GM23338 (cell line): ENCODE measurements around the gene SPATA2L. TPM values are rescaled to one million over a fixed set of nuclear protein-coding genes. Genes with fewer than 3 reads are reported as not detected.

Source experiments
- ATAC-seq: fragments of 200-7000 bp; cut with Tn5 transposase; 3 replicates; pipeline ENCODE4 v1.9.1; 2020
- DNase-seq: peaks from one replicate; pipeline ENCODE4 v3.0.0-alpha.2; 2015; ENCODE audit warnings: low spot score
- H2AFZ ChIP-seq: fragments of 200-600 bp; sonication (generic); 2 replicates; pipeline ENCODE4 v1.8.0; 2016; ENCODE audit warnings: antibody characterized with exemption, mild to moderate bottlenecking, moderate library complexity
- H3F3A ChIP-seq: fragments of 200-600 bp; sonication (generic); replicated peaks from 2 replicates; pipeline ENCODE4 v1.8.0; 2017; ENCODE audit warnings: antibody characterized with exemption, mixed run types, low read depth
- H3K27ac ChIP-seq: fragments of 200-600 bp; sonication (generic); 2 replicates; pipeline ENCODE4 v1.6.1; 2016; ENCODE audit warnings: low read depth
- H3K27me3 ChIP-seq: fragments of 200-600 bp; sonication (generic); 2 replicates; pipeline ENCODE4 v1.8.0; 2016; ENCODE audit warnings: mild to moderate bottlenecking, mixed run types, moderate library complexity; ENCODE audit not compliant: insufficient read depth
- H3K36me3 ChIP-seq: fragments of 200-600 bp; sonication (generic); 2 replicates; pipeline ENCODE4 v1.8.0; 2016; ENCODE audit warnings: mild to moderate bottlenecking; ENCODE audit not compliant: insufficient read depth
- H3K4me1 ChIP-seq: fragments of 200-600 bp; sonication (generic); 2 replicates; pipeline ENCODE4 v1.8.0; 2016; ENCODE audit warnings: mild to moderate bottlenecking, moderate library complexity; ENCODE audit not compliant: insufficient read depth
- H3K4me2 ChIP-seq: fragments of 200-600 bp; sonication (generic); 2 replicates; pipeline ENCODE4 v1.7.1; 2017; ENCODE audit warnings: mixed run types
- H3K4me3 ChIP-seq: fragments of 200-600 bp; sonication (generic); 2 replicates; pipeline ENCODE4 v1.6.1; 2016; ENCODE audit warnings: mixed run types
- H3K79me2 ChIP-seq: fragments of 200-600 bp; sonication (generic); replicated peaks from 2 replicates; pipeline ENCODE4 v1.8.0; 2017; ENCODE audit warnings: mild to moderate bottlenecking; ENCODE audit not compliant: insufficient read depth
- H3K9me2 ChIP-seq: fragments of 200-600 bp; sonication (generic); 2 replicates; pipeline ENCODE4 v1.8.0; 2017; ENCODE audit not compliant: insufficient read depth
- H4K20me1 ChIP-seq: fragments of 200-600 bp; sonication (generic); replicated peaks from 2 replicates; pipeline ENCODE4 v1.8.0; 2017; ENCODE audit warnings: mild to moderate bottlenecking; ENCODE audit not compliant: insufficient read depth
- H3K27ac Mint-ChIP-seq: 2 replicates; pipeline ENCODE4 v1.8.0; 2020; ENCODE audit warnings: inconsistent platforms, mild to moderate bottlenecking, moderate library complexity, mixed read lengths
- H3K27me3 Mint-ChIP-seq: 3 replicates; pipeline ENCODE4 v1.8.0; 2022; ENCODE audit warnings: low read depth, mild to moderate bottlenecking, moderate library complexity, mixed read lengths, inconsistent platforms; ENCODE audit not compliant: insufficient read depth, poor library complexity
- H3K36me3 Mint-ChIP-seq: 3 replicates; pipeline ENCODE4 v1.8.0; 2021; ENCODE audit warnings: low read depth, mild to moderate bottlenecking, inconsistent platforms, moderate library complexity, mixed read lengths
- H3K4me1 Mint-ChIP-seq: 3 replicates; pipeline ENCODE4 v1.8.0; 2020; ENCODE audit warnings: mild to moderate bottlenecking, inconsistent platforms, mixed read lengths
- H3K4me3 Mint-ChIP-seq: 3 replicates; pipeline ENCODE4 v1.8.0; 2021; ENCODE audit warnings: moderate library complexity, mild to moderate bottlenecking, inconsistent platforms, mixed read lengths
- H3K9me3 Mint-ChIP-seq: 3 replicates; pipeline ENCODE4 v1.8.0; 2020; ENCODE audit warnings: moderate library complexity, mild to moderate bottlenecking, inconsistent platforms, mixed read lengths
- CREB1 ChIP-seq: fragments of 250-450 bp; sonication (Bioruptor Pico); IDR thresholded peaks from 2 replicates; pipeline ENCODE4 v1.5.0; 2020; ENCODE audit warnings: low read depth, mild to moderate bottlenecking, moderate library complexity
- EZH2 ChIP-seq: fragments of 200-600 bp; sonication (generic); IDR thresholded peaks from one replicate; pipeline ENCODE4 v1.8.0; 2017; ENCODE audit warnings: antibody characterized with exemption, mild to moderate bottlenecking, low read depth; ENCODE audit not compliant: unreplicated experiment
- EZH2phosphoT487 ChIP-seq: fragments of 200-600 bp; sonication (generic); IDR thresholded peaks from one replicate; pipeline ENCODE4 v1.8.1; 2018; ENCODE audit warnings: antibody characterized with exemption; ENCODE audit not compliant: unreplicated experiment
- JUNB ChIP-seq: IDR thresholded peaks from one replicate; pipeline ENCODE4 v1.6.1; 2016; ENCODE audit warnings: antibody characterized with exemption; ENCODE audit not compliant: unreplicated experiment
- NANOG ChIP-seq: IDR thresholded peaks from 2 replicates; pipeline ENCODE4 v1.6.1; 2016; ENCODE audit warnings: antibody characterized with exemption, borderline replicate concordance
- POLR2AphosphoS5 ChIP-seq: IDR thresholded peaks from 2 replicates; pipeline ENCODE4 v1.6.1; 2016; ENCODE audit warnings: antibody characterized with exemption, low read depth
- STAT1 ChIP-seq: IDR thresholded peaks from one replicate; pipeline ENCODE4 v1.6.1; 2016; ENCODE audit warnings: antibody characterized with exemption; ENCODE audit not compliant: unreplicated experiment
- ZNF331 ChIP-seq: fragments of 250-450 bp; sonication (Bioruptor Pico); IDR thresholded peaks from 2 replicates; pipeline ENCODE4 v1.5.0; 2020; ENCODE audit warnings: low read depth, mild to moderate bottlenecking, moderate library complexity
- polyA plus RNA-seq: library from polyadenylated mRNA; unstranded; fragments of >200 nt; fragmentation: Nextera tagmentation; extraction: Ambion mirVana; gene quantifications from 2 replicates; pipeline ENCODE4 v1.2.1, GENCODE V29; 2016
- total RNA-seq: library from RNA; depleted of rRNA; stranded (reverse); fragments of >200 nt; shearing (Covaris generic); gene quantifications from 2 replicates; pipeline ENCODE4 v1.2.3, GENCODE V29; 2014
- TF ChIP-seq, protein P1 (sequence below), 2 experiments: fragments of 200-600 bp in 1 of 2; sonication (generic) in 1 of 2; conservative IDR thresholded peaks; 2 replicates each; pipeline versions ENCODE4 v1.5.1 to v1.6.1; 2016 to 2017; ENCODE audit warnings: antibody characterized with exemption in 2 of 2, low read depth in 2 of 2, mild to moderate bottlenecking in 2 of 2, moderate library complexity in 1 of 2
- TF ChIP-seq, protein P2 (sequence below): IDR thresholded peaks from 2 replicates; pipeline ENCODE4 v1.6.1; 2016; ENCODE audit warnings: antibody characterized with exemption
- TF ChIP-seq, protein P3 (sequence below): fragments of 250-450 bp; sonication (Bioruptor Pico); IDR thresholded peaks from 2 replicates; pipeline ENCODE4 v1.5.0; 2020; ENCODE audit warnings: mild to moderate bottlenecking, moderate library complexity
- TF ChIP-seq, protein P4 (sequence below): IDR thresholded peaks from one replicate; pipeline ENCODE4 v1.6.1; 2018; ENCODE audit warnings: antibody characterized with exemption; ENCODE audit not compliant: unreplicated experiment

The SPATA2L gene
- total and polyA plus RNA-seq, 2 experiments from 2014 or later: 6.9 to 26.2 TPM

DNA sequence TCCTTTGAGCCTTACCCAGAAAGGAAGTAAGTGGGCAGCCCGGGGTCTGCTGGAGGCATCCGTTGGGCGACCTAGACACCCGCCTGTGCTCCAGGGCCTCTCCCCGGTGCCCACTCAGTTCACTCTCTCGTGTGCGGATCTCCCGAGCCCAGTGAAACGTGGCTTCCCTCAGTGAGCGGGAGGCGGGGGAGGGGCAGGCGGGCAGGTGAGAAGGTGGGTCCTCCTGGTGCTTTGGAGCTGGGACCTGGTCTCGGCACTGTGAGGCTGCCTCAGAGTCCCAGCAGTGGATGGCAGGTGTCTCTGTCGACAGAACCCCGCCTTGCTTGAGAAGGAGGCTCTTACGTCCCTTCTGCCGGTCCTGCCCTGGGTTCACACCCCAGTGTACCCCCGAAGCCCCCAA is 27.8 kb upstream of the SPATA2L start:
- Histone ChIP-seq H3F3A (peaks cover 9% of the 10 kb centered on the region; the same call in 1 of the 2 replicates), H3K27me3 (peaks cover 11% of the 10 kb centered on the region; the same call in 1 of the 2 replicates), H3K79me2 (no peaks in the 10 kb centered on the region), H4K20me1 (peaks cover 12% of the 10 kb centered on the region; the same call in 1 of the 2 replicates), H3K4me1 (no peaks in the 10 kb centered on the region), H3K36me3 (peaks cover 5% of the 10 kb centered on the region; the same call in 1 of the 2 replicates), H3K4me2 (no peak overlapping the region), H2AFZ (no peak overlapping the region), H3K27ac (no peak overlapping the region), H3K9me2 (no peaks in the 10 kb centered on the region), H3K4me3 (no peak overlapping the region)
- TF ChIP-seq EZH2 (no peak), ZNF331 (CRISPR knock-in tag) (no peak), STAT1 (no peak), NANOG (no peak), POLR2AphosphoS5 (no peak), CREB1 (CRISPR knock-in tag) (no peak), JUNB (no peak), EZH2phosphoT487 (no peak)
- TF ChIP-seq, protein P1, sequence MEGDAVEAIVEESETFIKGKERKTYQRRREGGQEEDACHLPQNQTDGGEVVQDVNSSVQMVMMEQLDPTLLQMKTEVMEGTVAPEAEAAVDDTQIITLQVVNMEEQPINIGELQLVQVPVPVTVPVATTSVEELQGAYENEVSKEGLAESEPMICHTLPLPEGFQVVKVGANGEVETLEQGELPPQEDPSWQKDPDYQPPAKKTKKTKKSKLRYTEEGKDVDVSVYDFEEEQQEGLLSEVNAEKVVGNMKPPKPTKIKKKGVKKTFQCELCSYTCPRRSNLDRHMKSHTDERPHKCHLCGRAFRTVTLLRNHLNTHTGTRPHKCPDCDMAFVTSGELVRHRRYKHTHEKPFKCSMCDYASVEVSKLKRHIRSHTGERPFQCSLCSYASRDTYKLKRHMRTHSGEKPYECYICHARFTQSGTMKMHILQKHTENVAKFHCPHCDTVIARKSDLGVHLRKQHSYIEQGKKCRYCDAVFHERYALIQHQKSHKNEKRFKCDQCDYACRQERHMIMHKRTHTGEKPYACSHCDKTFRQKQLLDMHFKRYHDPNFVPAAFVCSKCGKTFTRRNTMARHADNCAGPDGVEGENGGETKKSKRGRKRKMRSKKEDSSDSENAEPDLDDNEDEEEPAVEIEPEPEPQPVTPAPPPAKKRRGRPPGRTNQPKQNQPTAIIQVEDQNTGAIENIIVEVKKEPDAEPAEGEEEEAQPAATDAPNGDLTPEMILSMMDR (conservative IDR thresholded peaks at IDR 0.05; ENCODE audit: low read depth in 2 of 2): no peak
- TF ChIP-seq, protein P2, sequence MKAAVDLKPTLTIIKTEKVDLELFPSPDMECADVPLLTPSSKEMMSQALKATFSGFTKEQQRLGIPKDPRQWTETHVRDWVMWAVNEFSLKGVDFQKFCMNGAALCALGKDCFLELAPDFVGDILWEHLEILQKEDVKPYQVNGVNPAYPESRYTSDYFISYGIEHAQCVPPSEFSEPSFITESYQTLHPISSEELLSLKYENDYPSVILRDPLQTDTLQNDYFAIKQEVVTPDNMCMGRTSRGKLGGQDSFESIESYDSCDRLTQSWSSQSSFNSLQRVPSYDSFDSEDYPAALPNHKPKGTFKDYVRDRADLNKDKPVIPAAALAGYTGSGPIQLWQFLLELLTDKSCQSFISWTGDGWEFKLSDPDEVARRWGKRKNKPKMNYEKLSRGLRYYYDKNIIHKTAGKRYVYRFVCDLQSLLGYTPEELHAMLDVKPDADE: no peak
- TF ChIP-seq, protein P3, sequence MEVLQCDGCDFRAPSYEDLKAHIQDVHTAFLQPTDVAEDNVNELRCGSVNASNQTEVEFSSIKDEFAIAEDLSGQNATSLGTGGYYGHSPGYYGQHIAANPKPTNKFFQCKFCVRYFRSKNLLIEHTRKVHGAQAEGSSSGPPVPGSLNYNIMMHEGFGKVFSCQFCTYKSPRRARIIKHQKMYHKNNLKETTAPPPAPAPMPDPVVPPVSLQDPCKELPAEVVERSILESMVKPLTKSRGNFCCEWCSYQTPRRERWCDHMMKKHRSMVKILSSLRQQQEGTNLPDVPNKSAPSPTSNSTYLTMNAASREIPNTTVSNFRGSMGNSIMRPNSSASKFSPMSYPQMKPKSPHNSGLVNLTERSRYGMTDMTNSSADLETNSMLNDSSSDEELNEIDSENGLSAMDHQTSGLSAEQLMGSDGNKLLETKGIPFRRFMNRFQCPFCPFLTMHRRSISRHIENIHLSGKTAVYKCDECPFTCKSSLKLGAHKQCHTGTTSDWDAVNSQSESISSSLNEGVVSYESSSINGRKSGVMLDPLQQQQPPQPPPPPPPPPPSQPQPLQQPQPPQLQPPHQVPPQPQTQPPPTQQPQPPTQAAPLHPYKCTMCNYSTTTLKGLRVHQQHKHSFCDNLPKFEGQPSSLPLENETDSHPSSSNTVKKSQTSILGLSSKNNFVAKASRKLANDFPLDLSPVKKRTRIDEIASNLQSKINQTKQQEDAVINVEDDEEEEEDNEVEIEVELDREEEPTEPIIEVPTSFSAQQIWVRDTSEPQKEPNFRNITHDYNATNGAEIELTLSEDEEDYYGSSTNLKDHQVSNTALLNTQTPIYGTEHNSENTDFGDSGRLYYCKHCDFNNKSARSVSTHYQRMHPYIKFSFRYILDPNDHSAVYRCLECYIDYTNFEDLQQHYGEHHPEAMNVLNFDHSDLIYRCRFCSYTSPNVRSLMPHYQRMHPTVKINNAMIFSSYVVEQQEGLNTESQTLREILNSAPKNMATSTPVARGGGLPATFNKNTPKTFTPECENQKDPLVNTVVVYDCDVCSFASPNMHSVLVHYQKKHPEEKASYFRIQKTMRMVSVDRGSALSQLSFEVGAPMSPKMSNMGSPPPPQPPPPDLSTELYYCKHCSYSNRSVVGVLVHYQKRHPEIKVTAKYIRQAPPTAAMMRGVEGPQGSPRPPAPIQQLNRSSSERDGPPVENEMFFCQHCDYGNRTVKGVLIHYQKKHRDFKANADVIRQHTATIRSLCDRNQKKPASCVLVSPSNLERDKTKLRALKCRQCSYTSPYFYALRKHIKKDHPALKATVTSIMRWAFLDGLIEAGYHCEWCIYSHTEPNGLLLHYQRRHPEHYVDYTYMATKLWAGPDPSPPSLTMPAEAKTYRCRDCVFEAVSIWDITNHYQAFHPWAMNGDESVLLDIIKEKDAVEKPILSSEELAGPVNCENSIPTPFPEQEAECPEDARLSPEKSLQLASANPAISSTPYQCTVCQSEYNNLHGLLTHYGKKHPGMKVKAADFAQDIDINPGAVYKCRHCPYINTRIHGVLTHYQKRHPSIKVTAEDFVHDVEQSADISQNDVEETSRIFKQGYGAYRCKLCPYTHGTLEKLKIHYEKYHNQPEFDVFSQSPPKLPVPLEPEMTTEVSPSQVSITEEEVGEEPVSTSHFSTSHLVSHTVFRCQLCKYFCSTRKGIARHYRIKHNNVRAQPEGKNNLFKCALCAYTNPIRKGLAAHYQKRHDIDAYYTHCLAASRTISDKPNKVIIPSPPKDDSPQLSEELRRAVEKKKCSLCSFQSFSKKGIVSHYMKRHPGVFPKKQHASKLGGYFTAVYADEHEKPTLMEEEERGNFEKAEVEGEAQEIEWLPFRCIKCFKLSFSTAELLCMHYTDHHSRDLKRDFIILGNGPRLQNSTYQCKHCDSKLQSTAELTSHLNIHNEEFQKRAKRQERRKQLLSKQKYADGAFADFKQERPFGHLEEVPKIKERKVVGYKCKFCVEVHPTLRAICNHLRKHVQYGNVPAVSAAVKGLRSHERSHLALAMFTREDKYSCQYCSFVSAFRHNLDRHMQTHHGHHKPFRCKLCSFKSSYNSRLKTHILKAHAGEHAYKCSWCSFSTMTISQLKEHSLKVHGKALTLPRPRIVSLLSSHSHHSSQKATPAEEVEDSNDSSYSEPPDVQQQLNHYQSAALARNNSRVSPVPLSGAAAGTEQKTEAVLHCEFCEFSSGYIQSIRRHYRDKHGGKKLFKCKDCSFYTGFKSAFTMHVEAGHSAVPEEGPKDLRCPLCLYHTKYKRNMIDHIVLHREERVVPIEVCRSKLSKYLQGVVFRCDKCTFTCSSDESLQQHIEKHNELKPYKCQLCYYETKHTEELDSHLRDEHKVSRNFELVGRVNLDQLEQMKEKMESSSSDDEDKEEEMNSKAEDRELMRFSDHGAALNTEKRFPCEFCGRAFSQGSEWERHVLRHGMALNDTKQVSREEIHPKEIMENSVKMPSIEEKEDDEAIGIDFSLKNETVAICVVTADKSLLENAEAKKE (CRISPR knock-in tag): no peak
- TF ChIP-seq, protein P4, sequence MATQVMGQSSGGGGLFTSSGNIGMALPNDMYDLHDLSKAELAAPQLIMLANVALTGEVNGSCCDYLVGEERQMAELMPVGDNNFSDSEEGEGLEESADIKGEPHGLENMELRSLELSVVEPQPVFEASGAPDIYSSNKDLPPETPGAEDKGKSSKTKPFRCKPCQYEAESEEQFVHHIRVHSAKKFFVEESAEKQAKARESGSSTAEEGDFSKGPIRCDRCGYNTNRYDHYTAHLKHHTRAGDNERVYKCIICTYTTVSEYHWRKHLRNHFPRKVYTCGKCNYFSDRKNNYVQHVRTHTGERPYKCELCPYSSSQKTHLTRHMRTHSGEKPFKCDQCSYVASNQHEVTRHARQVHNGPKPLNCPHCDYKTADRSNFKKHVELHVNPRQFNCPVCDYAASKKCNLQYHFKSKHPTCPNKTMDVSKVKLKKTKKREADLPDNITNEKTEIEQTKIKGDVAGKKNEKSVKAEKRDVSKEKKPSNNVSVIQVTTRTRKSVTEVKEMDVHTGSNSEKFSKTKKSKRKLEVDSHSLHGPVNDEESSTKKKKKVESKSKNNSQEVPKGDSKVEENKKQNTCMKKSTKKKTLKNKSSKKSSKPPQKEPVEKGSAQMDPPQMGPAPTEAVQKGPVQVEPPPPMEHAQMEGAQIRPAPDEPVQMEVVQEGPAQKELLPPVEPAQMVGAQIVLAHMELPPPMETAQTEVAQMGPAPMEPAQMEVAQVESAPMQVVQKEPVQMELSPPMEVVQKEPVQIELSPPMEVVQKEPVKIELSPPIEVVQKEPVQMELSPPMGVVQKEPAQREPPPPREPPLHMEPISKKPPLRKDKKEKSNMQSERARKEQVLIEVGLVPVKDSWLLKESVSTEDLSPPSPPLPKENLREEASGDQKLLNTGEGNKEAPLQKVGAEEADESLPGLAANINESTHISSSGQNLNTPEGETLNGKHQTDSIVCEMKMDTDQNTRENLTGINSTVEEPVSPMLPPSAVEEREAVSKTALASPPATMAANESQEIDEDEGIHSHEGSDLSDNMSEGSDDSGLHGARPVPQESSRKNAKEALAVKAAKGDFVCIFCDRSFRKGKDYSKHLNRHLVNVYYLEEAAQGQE: no peak
- H3K27ac Mint-ChIP-seq: no peak overlapping the region
- ATAC-seq: 0 out of 3 replicates have a peak, but pooled peaks have one; percentile 4
- DNase-seq: no peak
- H3K4me3 Mint-ChIP-seq: no peak overlapping the region
- H3K36me3 Mint-ChIP-seq: peaks cover 49% of the 10 kb centered on the region
- peaks cover 24% of the 10 kb centered on the region for H3K27me3 Mint-ChIP-seq
- peaks cover 14% of the 10 kb centered on the region for H3K4me1 Mint-ChIP-seq
- H3K9me3 Mint-ChIP-seq: no peaks in the 10 kb centered on the region; the same call in 2 of the 3 replicates
